ENCODE measurements around the gene QRICH1.

The QRICH1 gene

GRCh38 chr3:49119439-49119838 lies 25.6 kb upstream of the QRICH1 start:
- no peak for DNase-seq

DNA sequence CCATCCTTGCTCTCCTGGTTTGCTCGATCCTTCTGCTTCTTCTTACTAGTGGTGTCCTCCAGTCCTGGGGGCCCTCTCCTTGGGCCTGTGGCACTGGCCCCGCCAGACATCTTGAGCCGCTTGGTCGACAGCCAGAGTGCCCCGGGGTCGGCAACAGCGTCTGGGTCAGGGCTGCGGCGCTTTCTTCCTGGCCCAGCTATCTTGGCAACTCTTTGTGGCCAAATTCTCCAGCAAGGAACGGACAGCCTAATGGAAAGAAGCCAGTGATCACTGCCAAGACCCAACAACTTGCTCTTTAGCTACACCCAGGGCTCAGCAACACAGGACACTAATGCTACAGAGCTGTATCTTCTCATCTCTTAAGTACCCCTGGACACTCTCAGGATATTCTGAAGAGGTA lies 25.2 kb upstream of the QRICH1 start:
- DNase-seq, result no peak

DNA sequence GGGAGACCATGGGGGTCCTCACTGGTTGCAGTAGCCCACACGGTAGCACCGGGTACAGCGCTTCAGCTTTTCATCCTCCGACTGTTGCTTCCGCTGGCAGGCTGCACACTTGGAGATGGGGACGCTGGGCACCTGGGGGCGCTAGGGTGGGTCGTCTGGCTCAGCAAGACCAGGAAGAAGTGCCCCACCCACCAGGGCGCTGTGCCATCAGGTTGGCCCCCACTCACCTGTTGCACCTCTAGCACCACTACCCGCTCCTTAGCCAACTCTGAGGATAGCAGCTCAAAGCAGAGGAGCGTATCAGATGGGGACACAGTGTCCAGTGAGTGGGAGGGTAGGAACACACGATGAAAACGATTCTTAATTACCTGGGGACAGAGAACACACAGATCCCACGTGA lies 18.4 kb upstream of the QRICH1 start:
- no peak for DNase-seq

GRCh38 chr3:49111347-49111746 lies 17.5 kb upstream of the QRICH1 start:
- DNase-seq, result no peak

DNA sequence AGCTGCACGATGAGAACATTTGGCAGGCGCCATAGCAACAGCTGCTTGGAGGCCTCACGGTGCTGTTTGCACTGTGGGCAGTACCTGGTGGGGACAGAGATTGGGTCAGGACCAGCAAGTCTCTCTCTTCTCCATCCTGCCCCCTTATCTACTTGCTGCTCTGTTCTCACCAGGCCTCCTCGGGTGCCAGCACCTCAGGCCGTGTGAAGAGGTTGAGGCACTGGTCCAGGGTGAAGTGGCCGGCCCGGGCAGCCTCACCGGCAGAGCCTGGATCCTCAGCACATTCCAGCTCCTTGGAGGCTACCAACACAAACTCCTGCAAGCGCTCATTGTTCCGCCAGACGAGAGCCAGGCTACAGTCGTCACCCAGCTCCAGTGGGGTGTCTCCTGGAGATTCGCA lies 16.9 kb upstream of the QRICH1 start:
- no peak for DNase-seq

- no peak for DNase-seq
These were observed 14.5 kb upstream of the QRICH1 start for GRCh38 chr3:49108346-49108745.

GRCh38 chr3:49104427-49105291 lies 10.8 kb upstream of the QRICH1 start, which contains the start of gene QARS1:
Gene QARS1 (minus strand): TSS chr3:49104757. CDS start chr3:49104733, 24 bp downstream.
- peak; percentile 94 for DNase-seq

DNA sequence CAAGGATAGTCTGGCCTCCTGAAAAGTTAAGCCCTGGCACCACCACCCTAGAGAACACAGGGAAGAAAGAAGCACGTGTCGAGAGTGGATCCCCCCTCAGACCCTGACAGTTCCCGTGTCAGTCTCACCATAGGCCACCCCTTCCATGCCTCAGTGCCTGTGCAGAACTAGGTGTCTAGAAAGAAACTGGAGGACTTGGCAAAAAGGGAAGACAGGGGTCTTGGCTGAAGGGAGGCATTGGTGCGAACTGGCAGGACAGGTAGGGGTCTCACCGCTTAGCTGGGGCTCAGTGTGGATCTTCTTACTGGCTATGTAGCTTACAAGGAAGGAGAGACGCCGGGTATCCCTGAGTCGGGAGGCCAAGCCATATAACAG lies 10.2 kb upstream of the QRICH1 start:
- DNase-seq, result no peak

- DNase-seq, result no peak
These were observed 6.3 kb upstream of the QRICH1 start for GRCh38 chr3:49100046-49100615.

GRCh38 chr3:49098910-49099630 lies 5.2 kb upstream of the QRICH1 start:
- DNase-seq, result no peak

GRCh38 chr3:49098429-49098828 lies 4.6 kb upstream of the QRICH1 start:
- no peak for DNase-seq

GRCh38 chr3:49092938-49093852 lies 676 bp downstream of the QRICH1 start:
- peak; percentile 79 for DNase-seq

DNA sequence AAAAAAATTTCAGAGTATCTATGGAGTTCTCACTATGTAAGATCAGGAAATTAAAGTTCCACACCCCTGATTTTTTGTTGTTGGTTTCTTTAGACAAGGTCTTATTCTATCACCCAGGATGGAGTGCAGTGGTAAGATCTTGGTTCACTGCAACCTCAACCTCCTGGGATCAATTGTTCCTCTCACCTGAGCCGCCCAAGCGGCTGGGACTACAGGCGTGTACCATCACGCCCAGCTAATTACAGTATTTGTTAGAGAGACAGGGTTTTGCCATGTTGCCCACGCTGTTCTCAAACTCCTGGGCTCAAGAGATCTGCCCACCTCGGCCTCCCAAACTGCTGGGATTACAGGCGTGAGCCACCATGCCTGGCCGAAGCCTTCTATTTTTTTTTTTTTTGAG lies 12.4 kb downstream of the QRICH1 start:
- no peak for DNase-seq

DNA sequence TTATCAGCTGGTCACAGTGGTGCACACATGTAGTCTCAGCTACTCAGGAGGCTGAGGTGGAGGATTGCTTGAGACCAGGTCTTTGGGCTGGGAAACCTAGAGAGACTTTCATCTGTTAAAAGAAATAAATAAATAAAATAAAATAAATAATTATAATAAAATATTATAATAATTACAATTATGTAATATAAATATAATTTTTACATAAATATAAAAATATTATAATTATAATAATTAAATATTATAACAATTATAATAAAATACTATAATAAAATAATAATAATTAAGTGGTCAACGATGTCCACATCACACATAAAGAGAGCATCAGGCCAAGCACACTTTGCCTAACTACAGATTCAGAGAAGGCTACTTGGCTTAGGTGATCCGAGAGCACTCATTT lies 14.6 kb downstream of the QRICH1 start:
- DNase-seq, result no peak

- no peak for DNase-seq
These were observed 17.2 kb downstream of the QRICH1 start for GRCh38 chr3:49076646-49077045.

- DNase-seq, result no peak
These were observed 17.8 kb downstream of the QRICH1 start for GRCh38 chr3:49076116-49076515.

- no peak for DNase-seq
These were observed 35.9 kb downstream of the QRICH1 start for GRCh38 chr3:49058011-49058410.

GRCh38 chr3:49057268-49057667 lies 36.6 kb downstream of the QRICH1 start:
- DNase-seq, result no peak

GRCh38 chr3:49054344-49054862 lies 39.5 kb downstream of the QRICH1 start:
- no peak for DNase-seq

GRCh38 chr3:49053543-49053942 lies 40.3 kb downstream of the QRICH1 start:
- no peak for DNase-seq

- DNase-seq, result peak; percentile 55
These were observed 58.6 kb downstream of the QRICH1 start for GRCh38 chr3:49035281-49035680.

DNA sequence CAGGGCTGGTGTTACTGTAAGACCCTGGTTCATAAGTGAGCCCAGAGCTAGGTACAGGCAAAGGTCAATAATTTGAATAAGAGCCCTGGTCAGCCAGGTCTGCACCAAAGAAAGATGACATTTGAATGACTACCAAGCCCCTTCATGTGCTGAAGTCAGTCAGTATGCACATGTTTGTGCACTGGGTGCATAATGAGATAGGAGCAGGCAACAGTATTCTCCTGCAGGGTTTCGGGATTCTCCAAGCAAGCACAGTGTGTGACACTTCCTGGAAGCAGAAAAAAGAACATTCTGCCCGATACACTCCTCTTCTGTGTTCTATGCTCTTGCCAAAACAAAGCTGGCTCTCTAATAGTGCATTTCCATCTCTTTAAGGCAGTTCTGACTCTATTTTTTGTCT lies 59.2 kb downstream of the QRICH1 start:
- DNase-seq, result no peak

Data from suppressor macrophage treated with lipopolysaccharide for 4 hours (primary cell).